Activated CD8-positive, alpha-beta T cell treated with anti-CD3 and anti-CD28 coated beads, Interleukin-2, amount 10 ng/mL, durations not matched to agents 7 days and 5 days (primary cell): Measurements from ENCODE around the gene SLC6A6. TPM values are rescaled to one million over a fixed set of nuclear protein-coding genes. Genes with fewer than 3 reads are reported as not detected.

Source experiments
- ATAC-seq: fragments of 150-1000 bp; cut with Tn5 transposase; one replicate; pipeline ENCODE4 v1.10.0; 2021; ENCODE audit warnings: moderate library complexity
- CTCF ChIA-PET: fragments of 350-600 bp; sonication (Branson Sonifier 250); formaldehyde crosslinking; loops from one replicate; lab custom pipeline; 2021; ENCODE audit warnings: antibody characterized with exemption; lab: Charles Lee
- POLR2A ChIA-PET: fragments of 350-600 bp; sonication (Branson Sonifier 250); formaldehyde crosslinking; loops from one replicate; lab custom pipeline; 2021; ENCODE audit warnings: antibody characterized with exemption; lab: Charles Lee
- DNase-seq: peaks from one replicate; pipeline ENCODE4 v3.0.0-alpha.2; 2020
- H3K27ac Mint-ChIP-seq: one replicate; pipeline ENCODE4 v1.8.0; 2021; ENCODE audit warnings: mild to moderate bottlenecking, mixed read lengths
- H3K27me3 Mint-ChIP-seq: one replicate; pipeline ENCODE4 v1.8.0; 2021; ENCODE audit warnings: low read depth, mixed read lengths
- H3K36me3 Mint-ChIP-seq: one replicate; pipeline ENCODE4 v1.8.0; 2021; ENCODE audit warnings: low read depth, mixed read lengths
- H3K4me1 Mint-ChIP-seq: one replicate; pipeline ENCODE4 v1.8.0; 2021; ENCODE audit warnings: low read depth, mixed read lengths
- H3K4me3 Mint-ChIP-seq: one replicate; pipeline ENCODE4 v1.8.0; 2021; ENCODE audit warnings: mild to moderate bottlenecking, mixed read lengths
- H3K9me3 Mint-ChIP-seq: one replicate; pipeline ENCODE4 v1.8.0; 2022; ENCODE audit warnings: mixed read lengths; ENCODE audit not compliant: insufficient read depth
- total RNA-seq, 2 experiments: library from RNA; stranded (reverse); gene quantifications; one replicate each; pipeline ENCODE4 v1.2.3, GENCODE V29; 2021

Gene SLC6A6
- total RNA-seq, 2 experiments from 2014 or later: 36.8 to 37.9 TPM

GRCh38 chr3:14366248-14366647 is 36.2 kb upstream of the SLC6A6 start:
- CTCF ChIA-PET: no interaction called here
- POLR2A ChIA-PET: interaction anchor here (0.6 kb wide), 1 partner anchor 62 kb away, joined by 3 read pairs; no protein-coding TSS in a partner anchor
- no peaks in the 10 kb centered on the region for H3K36me3 Mint-ChIP-seq
- H3K27ac Mint-ChIP-seq: no peak overlapping the region
- no peaks in the 10 kb centered on the region for H3K9me3 Mint-ChIP-seq
- DNase-seq (no peak), ATAC-seq (no peak)
- no peak overlapping the region for H3K4me3 Mint-ChIP-seq
- H3K27me3 Mint-ChIP-seq: peaks cover 3% of the 10 kb centered on the region
- H3K4me1 Mint-ChIP-seq: peaks cover 2% of the 10 kb centered on the region

GRCh38 chr3:14366915-14367823 is 35.2 kb upstream of the SLC6A6 start:
- ATAC-seq (no peak), DNase-seq (no peak)
- no peak overlapping the region for H3K4me3 Mint-ChIP-seq
- ChIA-PET CTCF (no interaction called here), POLR2A (interaction anchor here (0.6 kb wide), 1 partner anchor 63 kb away, joined by 3 read pairs; no protein-coding TSS in a partner anchor)
- no peaks in the 10 kb centered on the region for H3K9me3 Mint-ChIP-seq
- no peak overlapping the region for H3K27ac Mint-ChIP-seq
- peaks cover 3% of the 10 kb centered on the region for H3K27me3 Mint-ChIP-seq
- H3K36me3 Mint-ChIP-seq: no peaks in the 10 kb centered on the region
- H3K4me1 Mint-ChIP-seq: peaks cover 7% of the 10 kb centered on the region

DNA sequence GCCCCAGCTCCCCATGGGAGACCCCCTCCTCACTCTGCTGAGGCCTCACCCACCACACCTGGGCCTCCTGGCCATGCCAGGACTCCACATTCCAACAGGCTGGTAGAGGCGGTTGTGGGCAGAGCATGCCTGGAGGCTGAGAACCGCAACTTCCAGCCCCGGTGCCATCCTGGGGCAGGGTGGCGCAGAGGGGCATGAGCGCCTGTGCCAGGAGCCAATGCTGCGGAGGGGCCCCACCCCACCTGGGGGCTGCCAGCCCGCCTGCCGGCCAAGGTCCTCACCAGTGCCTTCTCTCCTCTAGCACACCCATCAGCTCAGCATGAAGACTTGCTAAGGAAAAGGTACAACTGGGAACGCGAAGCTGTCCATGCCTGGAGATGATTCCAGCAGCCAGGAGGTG is 34.3 kb upstream of the SLC6A6 start:
- Mint-ChIP-seq H3K9me3 (no peaks in the 10 kb centered on the region), H3K4me3 (no peak overlapping the region)
- ATAC-seq: no peak

DNA sequence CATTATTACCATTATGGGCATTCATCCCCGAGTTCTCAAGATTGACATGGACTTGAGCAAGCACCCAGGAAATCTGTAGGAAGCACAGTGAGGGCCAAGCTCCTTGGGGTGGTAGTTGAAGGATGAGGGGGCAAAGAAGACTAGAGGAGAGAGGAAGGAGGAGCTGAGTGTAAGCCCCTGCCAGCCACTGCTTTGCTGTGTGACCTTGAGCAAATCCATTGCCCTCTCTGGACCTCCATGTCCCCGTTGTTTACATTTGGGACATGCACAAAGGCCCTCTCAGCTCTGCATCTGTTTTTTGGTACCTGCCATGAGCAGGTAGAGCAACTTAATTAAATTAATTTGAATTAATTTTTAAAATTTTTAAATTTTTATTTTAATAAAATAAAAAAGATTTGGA is 33.5 kb upstream of the SLC6A6 start:
- Mint-ChIP-seq H3K4me3 (no peak overlapping the region), H3K27ac (no peak overlapping the region), H3K4me1 (peaks cover 7% of the 10 kb centered on the region), H3K27me3 (peaks cover 8% of the 10 kb centered on the region), H3K36me3 (no peaks in the 10 kb centered on the region), H3K9me3 (no peaks in the 10 kb centered on the region)
- CTCF ChIA-PET: no interaction called here
- DNase-seq (no peak), ATAC-seq (no peak)
- POLR2A ChIA-PET: interaction anchor here (1.7 kb wide), 1 partner anchor 10 kb away, joined by 6 read pairs; no protein-coding TSS in a partner anchor

More for the DNA sequence above, 34.3 kb upstream of the SLC6A6 start:
- Mint-ChIP-seq H3K36me3 (no peaks in the 10 kb centered on the region), H3K27me3 (peaks cover 8% of the 10 kb centered on the region), H3K27ac (no peak overlapping the region), H3K4me1 (peaks cover 7% of the 10 kb centered on the region)
- CTCF ChIA-PET: no interaction called here
- POLR2A ChIA-PET: interaction anchor here (1.7 kb wide), 1 partner anchor 10 kb away, joined by 6 read pairs; no protein-coding TSS in a partner anchor
- DNase-seq: no peak

- Mint-ChIP-seq H3K36me3 (no peaks in the 10 kb centered on the region), H3K4me3 (no peak overlapping the region), H3K27me3 (peaks cover 6% of the 10 kb centered on the region), H3K27ac (no peak overlapping the region), H3K4me1 (peaks cover 5% of the 10 kb centered on the region), H3K9me3 (no peaks in the 10 kb centered on the region)
- POLR2A ChIA-PET: interaction anchor here (1.7 kb wide), 1 partner anchor 9 kb away, joined by 6 read pairs; no protein-coding TSS in a partner anchor
- ATAC-seq: no peak
- no peak for DNase-seq
- CTCF ChIA-PET: no interaction called here
Observed at GRCh38 chr3:14369675-14370669, 32.4 kb upstream of the SLC6A6 start.

DNA sequence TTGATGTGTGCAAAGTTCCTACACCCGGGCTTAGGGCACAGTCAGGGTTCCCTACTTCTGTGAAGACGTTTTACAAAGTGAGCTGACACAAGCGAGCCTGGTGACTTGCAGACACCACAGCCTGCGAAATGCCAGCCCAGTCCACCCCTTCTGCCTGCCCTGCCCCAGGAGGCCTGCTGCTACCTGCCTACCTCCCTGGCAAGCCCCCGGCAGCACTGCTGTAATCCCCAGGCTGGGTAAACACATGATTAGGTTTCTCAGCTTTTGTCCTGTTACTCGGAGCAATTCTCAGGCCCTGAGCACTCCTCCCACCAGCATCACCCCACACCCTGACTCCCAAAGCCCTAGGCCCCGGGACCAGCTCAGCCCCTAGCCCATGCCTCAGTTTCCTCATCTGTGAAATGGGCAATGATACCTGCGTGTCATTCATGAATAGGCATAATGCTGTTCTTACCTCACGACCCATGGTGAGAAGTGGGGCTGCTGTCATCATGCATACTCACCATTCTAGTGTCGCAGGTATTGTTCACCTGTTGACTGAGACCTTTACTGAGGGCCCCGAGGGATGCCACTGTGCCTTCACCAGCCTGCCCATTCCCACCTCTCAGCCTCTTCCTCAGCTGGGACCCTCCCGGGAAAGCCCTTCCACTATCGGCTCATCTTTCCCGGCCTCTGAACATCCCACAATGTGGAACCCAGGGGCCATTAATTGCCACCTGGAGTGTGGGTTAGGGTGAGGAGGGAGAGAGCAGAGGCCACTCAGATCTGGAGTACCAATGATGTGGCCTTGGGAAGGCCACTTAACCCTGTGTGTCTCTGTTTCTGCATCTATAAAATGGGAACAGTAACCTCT is 31.5 kb upstream of the SLC6A6 start:
- Mint-ChIP-seq H3K9me3 (no peaks in the 10 kb centered on the region), H3K27me3 (peaks cover 4% of the 10 kb centered on the region), H3K4me1 (peaks cover 5% of the 10 kb centered on the region), H3K27ac (no peak overlapping the region), H3K4me3 (no peak overlapping the region), H3K36me3 (no peaks in the 10 kb centered on the region)
- ATAC-seq (no peak), DNase-seq (no peak)
- ChIA-PET CTCF (no interaction called here), POLR2A (no interaction called here)

GRCh38 chr3:14371573-14372474 is 30.6 kb upstream of the SLC6A6 start:
- H3K9me3 Mint-ChIP-seq: no peaks in the 10 kb centered on the region
- peak overlapping the region; percentile 11 for H3K27ac Mint-ChIP-seq
- ATAC-seq (no peak), DNase-seq (no peak)
- H3K4me1 Mint-ChIP-seq: peaks cover 10% of the 10 kb centered on the region
- CTCF ChIA-PET: no interaction called here
- POLR2A ChIA-PET: no interaction called here
- H3K27me3 Mint-ChIP-seq: peaks cover 4% of the 10 kb centered on the region
- H3K36me3 Mint-ChIP-seq: no peaks in the 10 kb centered on the region
- H3K4me3 Mint-ChIP-seq: no peak overlapping the region

DNA sequence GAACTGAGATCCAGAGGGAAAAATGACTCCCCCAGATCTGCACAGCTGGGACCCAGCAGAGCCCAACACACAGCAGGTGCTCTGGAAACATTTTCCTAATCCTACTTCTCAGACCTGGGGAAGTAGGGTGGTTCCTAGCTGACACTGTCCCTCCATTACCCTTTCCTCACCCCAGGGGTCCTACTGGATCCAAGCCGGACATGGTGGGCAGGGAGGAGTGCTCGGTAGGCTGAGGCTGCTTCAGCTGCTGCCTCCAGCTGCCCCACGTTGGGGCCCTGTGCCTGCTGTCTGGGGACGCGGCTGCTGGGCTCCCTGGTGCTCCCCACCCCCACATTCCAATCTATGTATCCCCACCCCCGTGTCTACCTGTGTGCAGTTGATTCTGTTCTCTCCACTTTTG is 29.8 kb upstream of the SLC6A6 start:
- no peak overlapping the region for H3K4me3 Mint-ChIP-seq
- H3K27me3 Mint-ChIP-seq: peaks cover 4% of the 10 kb centered on the region
- H3K27ac Mint-ChIP-seq: no peak overlapping the region
- DNase-seq (no peak), ATAC-seq (no peak)
- peaks cover 18% of the 10 kb centered on the region for H3K4me1 Mint-ChIP-seq
- ChIA-PET CTCF (no interaction called here), POLR2A (no interaction called here)
- H3K36me3 Mint-ChIP-seq: no peaks in the 10 kb centered on the region
- peaks cover 4% of the 10 kb centered on the region for H3K9me3 Mint-ChIP-seq

DNA sequence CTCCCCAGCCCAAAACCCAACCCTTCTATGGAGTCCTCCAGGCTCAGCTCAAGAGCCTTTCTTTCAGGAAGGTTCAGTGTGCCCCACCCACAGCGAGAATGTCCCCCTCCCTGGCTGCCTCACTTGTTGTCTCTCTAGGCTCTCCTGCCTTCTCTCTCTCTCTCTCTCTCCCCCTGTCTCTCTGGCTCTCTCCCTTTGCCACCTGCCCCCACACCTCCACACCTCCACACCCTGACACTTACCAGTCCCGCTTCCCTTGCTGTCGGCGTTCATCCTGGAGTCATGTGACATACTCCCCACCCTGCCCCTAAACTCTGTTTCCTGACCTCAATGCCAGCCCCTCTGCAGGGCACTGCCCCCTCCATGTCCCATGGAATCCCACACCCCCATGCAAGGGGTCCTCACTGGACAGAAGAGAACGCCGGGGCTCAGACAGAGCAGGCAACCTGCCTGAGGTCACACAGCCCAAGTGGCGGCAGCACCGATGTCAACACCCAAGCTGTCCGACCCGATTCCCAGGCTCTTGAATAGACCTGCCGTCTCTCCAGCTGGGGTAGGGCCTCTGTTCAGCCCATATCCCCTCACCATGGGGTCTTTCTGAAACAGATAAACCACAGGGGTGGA is 28.5 kb upstream of the SLC6A6 start:
- no peaks in the 10 kb centered on the region for H3K36me3 Mint-ChIP-seq
- no peak overlapping the region for H3K27ac Mint-ChIP-seq
- H3K9me3 Mint-ChIP-seq: peaks cover 4% of the 10 kb centered on the region
- H3K27me3 Mint-ChIP-seq: peaks cover 4% of the 10 kb centered on the region
- no peak overlapping the region for H3K4me3 Mint-ChIP-seq
- POLR2A ChIA-PET: no interaction called here
- DNase-seq: no peak
- no peak for ATAC-seq
- H3K4me1 Mint-ChIP-seq: peaks cover 30% of the 10 kb centered on the region
- CTCF ChIA-PET: no interaction called here

DNA sequence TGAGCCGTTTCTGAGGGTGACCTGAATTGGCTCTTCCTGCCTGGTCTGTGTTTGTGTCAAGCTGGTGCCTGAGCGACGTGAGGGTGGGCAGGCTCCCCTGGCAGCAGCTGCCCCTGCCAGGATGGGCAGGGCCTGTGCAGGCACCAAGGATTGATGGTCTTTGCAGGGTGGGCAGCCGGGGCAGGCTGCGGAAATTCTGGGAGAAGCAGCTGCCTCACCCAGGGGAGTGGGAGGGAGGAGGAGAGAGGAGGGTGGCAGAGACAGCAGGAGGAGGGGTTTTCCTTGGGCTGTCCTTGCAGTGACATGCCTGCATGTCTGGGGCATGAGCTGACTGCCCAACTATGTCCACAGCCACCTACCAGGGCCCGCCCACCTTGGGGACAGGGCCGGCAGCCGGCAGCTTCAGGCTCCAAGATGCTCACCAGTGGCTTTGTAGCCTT is 27.9 kb upstream of the SLC6A6 start:
- POLR2A ChIA-PET: no interaction called here
- Mint-ChIP-seq H3K36me3 (no peaks in the 10 kb centered on the region), H3K9me3 (peaks cover 4% of the 10 kb centered on the region), H3K4me1 (peaks cover 34% of the 10 kb centered on the region), H3K27me3 (peaks cover 4% of the 10 kb centered on the region), H3K4me3 (no peak overlapping the region), H3K27ac (no peak overlapping the region)
- ATAC-seq: no peak
- DNase-seq: no peak
- CTCF ChIA-PET: no interaction called here
